ENCODE results near the gene NTF3.

Gene NTF3

DNA sequence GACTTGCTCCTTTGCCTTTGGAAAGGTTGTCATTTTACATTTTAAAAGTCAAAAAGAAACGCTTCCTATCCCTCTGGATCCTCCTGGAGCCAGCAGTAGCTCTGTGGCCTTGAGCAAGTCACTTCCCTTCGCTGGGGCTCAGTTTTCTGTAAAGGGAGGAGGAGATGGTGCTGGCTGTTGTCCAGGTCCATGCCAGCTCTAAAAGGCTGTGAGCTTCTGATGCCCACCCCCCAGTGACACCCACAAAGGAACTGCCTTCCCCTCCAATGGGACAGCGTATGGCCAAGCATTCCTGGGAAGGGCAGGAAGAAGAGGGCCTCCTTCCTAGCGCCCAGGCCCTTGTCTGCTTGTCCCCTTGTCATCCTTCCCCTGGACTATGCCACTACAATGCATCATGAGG, 81.5 kb downstream of the NTF3 start:
- Histone ChIP-seq H3K4me1 (ENCODE audit: control insufficient read depth, insufficient read depth, low read length) (no peaks in the 10 kb centered on the region), H3K36me3 (ENCODE audit: control insufficient read depth, insufficient read depth, low read length) (no peaks in the 10 kb centered on the region), H3K4me3 (ENCODE audit: low read length) (no peak overlapping the region), H3K9ac (ENCODE audit: low read length) (no peak overlapping the region), H3K27me3 (ENCODE audit: control insufficient read depth, insufficient read depth, low read length) (no peaks in the 10 kb centered on the region), H3K27ac (ENCODE audit: low read depth, low read length) (no peak overlapping the region)

DNA sequence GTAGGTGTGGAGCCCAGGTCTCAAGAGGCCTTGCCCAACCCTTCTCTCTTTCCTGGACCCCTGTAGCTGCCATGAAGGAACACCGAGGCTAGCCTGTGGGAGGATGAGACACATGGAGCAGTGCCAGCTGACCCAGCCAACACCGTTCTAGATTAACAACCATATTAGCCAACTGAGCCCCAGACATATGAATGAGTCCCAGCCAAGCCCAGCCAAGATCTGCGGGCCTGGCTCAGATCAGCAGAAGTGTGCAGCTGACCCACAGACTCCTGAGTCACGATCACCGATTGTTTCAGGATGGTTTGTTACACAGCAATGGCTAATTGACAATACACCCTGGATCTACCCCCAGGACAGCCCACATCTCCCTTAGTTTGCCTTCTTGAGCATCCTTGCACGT, 82.1 kb downstream of the NTF3 start:
- Histone ChIP-seq H3K4me3 (ENCODE audit: low read length) (no peak overlapping the region), H3K27ac (ENCODE audit: low read depth, low read length) (no peak overlapping the region)

DNA sequence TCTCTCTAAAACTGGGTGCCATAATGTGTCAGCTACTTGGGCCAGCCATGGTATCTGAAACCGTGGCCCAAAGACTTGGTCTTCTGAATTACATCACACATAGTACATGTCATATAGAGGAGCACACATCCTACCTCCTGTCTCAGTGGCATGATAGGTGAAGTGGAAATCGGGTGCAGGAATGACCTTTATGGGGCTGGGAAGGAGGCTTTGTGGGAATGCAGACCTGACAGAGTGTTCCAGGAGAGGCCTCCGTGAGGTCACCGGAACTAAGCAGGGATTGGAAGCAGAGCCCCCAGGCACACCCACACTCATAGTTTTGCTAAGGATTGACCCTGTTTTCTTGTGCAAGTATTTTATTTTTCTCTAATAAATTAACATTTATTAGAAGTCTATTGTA, 82.6 kb downstream of the NTF3 start:
- H3K9ac ChIP-seq (ENCODE audit: low read length): no peak overlapping the region
- no peak overlapping the region for H3K4me3 ChIP-seq (ENCODE audit: low read length)
- no peak overlapping the region for H3K27ac ChIP-seq (ENCODE audit: low read depth, low read length)
- no peaks in the 10 kb centered on the region for H3K36me3 ChIP-seq (ENCODE audit: control insufficient read depth, insufficient read depth, low read length)
- H3K4me1 ChIP-seq (ENCODE audit: control insufficient read depth, insufficient read depth, low read length): no peaks in the 10 kb centered on the region
- no peaks in the 10 kb centered on the region for H3K27me3 ChIP-seq (ENCODE audit: control insufficient read depth, insufficient read depth, low read length)

More for the DNA sequence above, 82.1 kb downstream of the NTF3 start:
- H3K4me1 ChIP-seq (ENCODE audit: control insufficient read depth, insufficient read depth, low read length): no peaks in the 10 kb centered on the region
- no peaks in the 10 kb centered on the region for H3K36me3 ChIP-seq (ENCODE audit: control insufficient read depth, insufficient read depth, low read length)
- H3K27me3 ChIP-seq (ENCODE audit: control insufficient read depth, insufficient read depth, low read length): no peaks in the 10 kb centered on the region
- no peak overlapping the region for H3K9ac ChIP-seq (ENCODE audit: low read length)

DNA sequence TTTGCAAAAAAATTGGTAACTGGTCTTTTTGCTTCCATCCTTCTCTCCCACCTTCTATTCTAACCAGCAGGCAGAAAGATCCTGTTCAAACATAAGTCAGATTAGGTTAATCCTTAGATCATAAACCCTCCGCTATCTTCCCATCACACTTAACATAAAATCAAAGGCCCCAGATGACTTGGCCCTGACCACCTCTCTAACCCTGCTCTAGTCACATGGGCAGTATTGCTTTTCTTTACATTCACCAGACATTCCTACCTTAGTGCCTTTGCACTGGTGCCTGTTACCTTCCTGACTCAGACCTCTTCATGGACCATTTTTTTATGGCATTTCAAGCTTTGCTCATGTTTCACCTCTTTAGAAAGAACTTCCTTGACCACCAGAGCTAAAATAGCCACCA, 83.5 kb downstream of the NTF3 start:
- no peaks in the 10 kb centered on the region for H3K36me3 ChIP-seq (ENCODE audit: control insufficient read depth, insufficient read depth, low read length)
- H3K9ac ChIP-seq (ENCODE audit: low read length): no peak overlapping the region
- H3K4me3 ChIP-seq (ENCODE audit: low read length): no peak overlapping the region
- no peak overlapping the region for H3K27ac ChIP-seq (ENCODE audit: low read depth, low read length)
- no peaks in the 10 kb centered on the region for H3K27me3 ChIP-seq (ENCODE audit: control insufficient read depth, insufficient read depth, low read length)
- H3K4me1 ChIP-seq (ENCODE audit: control insufficient read depth, insufficient read depth, low read length): no peaks in the 10 kb centered on the region

DNA sequence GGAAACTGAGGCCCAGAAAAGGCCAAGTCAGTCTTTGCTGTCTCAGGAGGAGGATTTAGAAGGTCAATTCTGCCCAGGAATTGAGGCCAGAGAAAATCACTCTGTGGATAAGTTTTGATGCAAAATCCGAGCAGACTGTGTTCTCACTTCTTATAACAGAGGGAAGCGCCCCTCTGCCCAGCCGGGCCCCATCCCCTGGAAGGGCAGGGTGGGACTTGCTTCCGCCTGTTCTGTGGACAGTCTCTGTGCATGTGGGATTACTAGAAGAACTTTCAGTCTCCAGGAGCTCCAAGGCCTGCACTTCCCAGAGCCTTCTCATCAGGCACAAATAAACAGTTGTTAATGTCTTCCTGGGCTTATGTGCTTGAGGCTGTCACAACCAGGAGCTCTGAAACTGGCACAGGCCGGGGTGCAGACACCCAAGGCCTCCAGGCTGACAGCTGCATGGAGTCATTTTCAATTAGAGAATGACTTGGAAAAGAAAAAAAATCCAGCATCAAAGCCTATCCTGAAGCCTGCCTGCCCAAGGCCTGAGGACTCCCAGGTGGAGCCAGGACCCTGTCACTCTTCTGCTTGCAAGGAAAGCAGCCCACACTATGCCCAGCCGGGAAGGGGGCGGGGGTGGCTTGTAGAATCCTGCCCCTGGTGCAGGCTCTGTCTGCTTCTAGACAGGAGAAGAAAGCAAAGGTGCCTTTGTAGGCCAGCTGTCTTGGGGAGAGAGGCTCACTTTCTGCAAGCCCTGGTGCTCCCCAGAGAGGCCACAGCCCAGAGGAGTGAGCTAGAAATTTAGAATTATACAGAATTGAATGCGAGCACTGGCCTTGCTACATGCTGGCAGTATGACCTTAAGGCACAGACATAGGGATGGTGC, 84.7 kb downstream of the NTF3 start:
- Histone ChIP-seq H3K27ac (ENCODE audit: low read depth, low read length) (no peak overlapping the region), H3K36me3 (ENCODE audit: control insufficient read depth, insufficient read depth, low read length) (no peaks in the 10 kb centered on the region), H3K27me3 (ENCODE audit: control insufficient read depth, insufficient read depth, low read length) (no peaks in the 10 kb centered on the region), H3K4me1 (ENCODE audit: control insufficient read depth, insufficient read depth, low read length) (no peaks in the 10 kb centered on the region), H3K4me3 (ENCODE audit: low read length) (no peak overlapping the region), H3K9ac (ENCODE audit: low read length) (no peak overlapping the region)

DNA sequence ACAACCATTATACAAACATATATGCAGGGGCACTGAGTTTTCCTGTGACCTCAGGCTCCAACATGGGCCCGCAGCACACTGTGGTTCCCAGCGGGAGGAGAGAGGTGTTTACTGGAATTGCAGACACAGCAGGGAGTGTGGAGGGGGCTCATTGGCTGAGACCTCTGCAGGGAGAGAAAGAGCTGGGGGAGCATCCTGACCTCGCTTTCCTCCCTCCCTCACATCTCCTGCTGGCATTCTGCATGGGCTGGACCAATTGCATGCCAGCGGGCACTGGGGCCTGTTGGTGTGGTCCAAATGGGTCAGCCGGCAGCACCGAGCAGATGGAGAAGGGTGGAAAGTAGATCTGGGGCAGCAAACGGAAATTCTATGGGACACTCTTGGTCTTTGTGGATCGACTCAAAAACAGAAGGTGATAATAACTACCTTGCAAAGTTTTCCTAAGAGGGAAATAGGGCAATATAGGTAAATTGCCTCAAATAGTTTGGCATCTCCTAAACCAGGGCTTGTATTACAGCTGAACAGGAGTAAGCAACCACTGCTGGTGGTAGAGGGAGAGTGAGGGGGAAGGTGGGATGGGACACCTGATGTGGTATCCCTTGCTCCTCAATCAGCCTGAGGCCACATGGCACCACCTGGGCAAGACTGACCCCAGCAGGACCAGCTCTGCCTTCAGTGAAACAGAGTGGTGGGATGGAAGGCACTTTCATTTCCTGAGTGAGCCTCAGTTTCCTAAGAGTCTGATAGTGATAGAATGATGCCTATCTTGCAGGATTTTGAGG, 86.9 kb downstream of the NTF3 start:
- Histone ChIP-seq H3K4me3 (ENCODE audit: low read length) (no peak overlapping the region), H3K36me3 (ENCODE audit: control insufficient read depth, insufficient read depth, low read length) (no peaks in the 10 kb centered on the region), H3K27ac (ENCODE audit: low read depth, low read length) (no peak overlapping the region), H3K9ac (ENCODE audit: low read length) (no peak overlapping the region), H3K4me1 (ENCODE audit: control insufficient read depth, insufficient read depth, low read length) (no peaks in the 10 kb centered on the region), H3K27me3 (ENCODE audit: control insufficient read depth, insufficient read depth, low read length) (no peaks in the 10 kb centered on the region)

DNA sequence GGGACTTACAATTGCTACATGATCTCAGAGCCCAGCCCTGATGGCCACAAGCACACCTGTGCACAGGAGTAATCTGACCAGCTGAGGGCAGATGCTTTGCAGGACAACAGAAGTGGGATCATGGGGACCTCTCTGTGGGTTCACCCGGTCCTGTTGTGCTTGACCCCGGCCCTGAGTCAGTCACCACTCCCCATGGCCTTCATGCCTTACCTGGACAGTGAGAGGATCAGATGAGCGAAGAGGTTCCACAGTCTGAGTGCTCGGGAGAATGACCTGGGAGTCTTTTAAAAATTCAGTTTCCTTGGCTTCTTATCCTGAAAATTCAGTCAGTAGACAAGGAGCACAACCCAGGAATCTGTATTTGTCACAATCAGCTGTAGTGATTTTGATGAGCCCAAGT, 88.1 kb downstream of the NTF3 start:
- Histone ChIP-seq H3K4me1 (ENCODE audit: control insufficient read depth, insufficient read depth, low read length) (no peaks in the 10 kb centered on the region), H3K9ac (ENCODE audit: low read length) (no peak overlapping the region), H3K4me3 (ENCODE audit: low read length) (no peak overlapping the region), H3K27ac (ENCODE audit: low read depth, low read length) (no peak overlapping the region), H3K36me3 (ENCODE audit: control insufficient read depth, insufficient read depth, low read length) (no peaks in the 10 kb centered on the region), H3K27me3 (ENCODE audit: control insufficient read depth, insufficient read depth, low read length) (no peaks in the 10 kb centered on the region)

DNA sequence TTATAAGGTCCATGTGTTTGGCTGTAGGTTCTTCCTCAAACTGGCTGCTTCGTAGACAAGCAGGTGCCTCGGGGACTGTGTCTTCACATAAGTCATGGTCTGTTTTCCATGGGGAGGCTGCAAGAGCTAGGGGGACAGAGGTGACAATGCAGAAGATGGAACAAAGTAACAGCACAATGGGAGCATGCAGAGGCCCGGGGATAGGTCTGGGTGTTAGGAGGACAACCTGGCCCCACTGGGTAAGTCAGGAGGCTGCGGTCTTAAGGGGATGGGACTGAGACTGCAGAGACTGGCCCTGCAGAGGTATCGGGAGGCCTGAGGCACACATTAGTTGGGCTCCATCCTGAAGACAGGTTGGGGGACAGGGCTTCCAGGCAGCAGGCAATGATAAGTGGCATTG, 88.9 kb downstream of the NTF3 start:
- no peak overlapping the region for H3K4me3 ChIP-seq (ENCODE audit: low read length)
- H3K27ac ChIP-seq (ENCODE audit: low read depth, low read length): no peak overlapping the region
- no peak overlapping the region for H3K9ac ChIP-seq (ENCODE audit: low read length)

DNA sequence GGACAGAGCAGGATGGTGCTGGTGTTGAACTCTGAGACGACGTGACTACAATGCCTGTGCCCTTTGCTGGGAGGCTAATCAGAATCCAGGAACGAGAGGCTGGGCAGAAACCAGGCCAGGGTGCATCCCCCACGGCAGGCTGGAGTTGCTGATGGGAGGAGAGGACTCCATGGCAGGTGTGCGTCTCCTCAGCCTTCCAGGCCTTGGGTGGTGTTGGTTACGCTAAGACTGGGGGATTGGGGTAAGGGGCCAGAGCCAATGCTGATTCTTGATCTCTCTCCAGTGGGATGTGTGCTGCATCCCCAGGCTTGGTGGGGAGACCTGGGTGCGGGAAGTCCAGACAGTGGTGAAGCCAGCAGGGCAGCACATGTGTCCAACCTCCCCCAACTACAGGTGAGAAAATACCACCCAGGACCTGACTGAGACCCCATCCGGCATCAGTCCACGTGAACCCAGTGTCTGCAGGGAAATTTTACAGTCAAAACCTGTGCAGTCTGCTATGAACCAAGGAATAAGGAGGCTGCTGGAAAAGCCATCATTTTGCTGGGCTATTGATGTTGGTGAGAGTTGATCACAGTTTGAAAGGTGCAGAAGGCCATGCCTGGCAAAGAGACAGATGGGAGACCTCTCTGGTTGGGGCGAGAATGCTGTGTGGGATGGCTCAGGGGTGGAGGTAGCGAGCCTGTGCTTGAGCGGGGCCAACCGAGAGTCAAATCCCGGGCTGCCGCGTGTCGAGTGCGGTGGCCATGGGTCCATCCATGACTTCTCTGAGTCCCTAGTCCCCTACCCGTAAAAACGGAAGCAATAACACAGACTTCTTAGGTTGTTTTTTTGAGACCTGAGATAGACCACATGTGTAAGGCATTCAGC, 89.8 kb downstream of the NTF3 start:
- no peak overlapping the region for H3K9ac ChIP-seq (ENCODE audit: low read length)
- no peak overlapping the region for H3K4me3 ChIP-seq (ENCODE audit: low read length)
- no peaks in the 10 kb centered on the region for H3K4me1 ChIP-seq (ENCODE audit: control insufficient read depth, insufficient read depth, low read length)
- H3K36me3 ChIP-seq (ENCODE audit: control insufficient read depth, insufficient read depth, low read length): no peaks in the 10 kb centered on the region
- H3K27me3 ChIP-seq (ENCODE audit: control insufficient read depth, insufficient read depth, low read length): no peaks in the 10 kb centered on the region
- H3K27ac ChIP-seq (ENCODE audit: low read depth, low read length): no peak overlapping the region

More for the DNA sequence above, 88.9 kb downstream of the NTF3 start:
- Histone ChIP-seq H3K27me3 (ENCODE audit: control insufficient read depth, insufficient read depth, low read length) (no peaks in the 10 kb centered on the region), H3K4me1 (ENCODE audit: control insufficient read depth, insufficient read depth, low read length) (no peaks in the 10 kb centered on the region), H3K36me3 (ENCODE audit: control insufficient read depth, insufficient read depth, low read length) (no peaks in the 10 kb centered on the region)

DNA sequence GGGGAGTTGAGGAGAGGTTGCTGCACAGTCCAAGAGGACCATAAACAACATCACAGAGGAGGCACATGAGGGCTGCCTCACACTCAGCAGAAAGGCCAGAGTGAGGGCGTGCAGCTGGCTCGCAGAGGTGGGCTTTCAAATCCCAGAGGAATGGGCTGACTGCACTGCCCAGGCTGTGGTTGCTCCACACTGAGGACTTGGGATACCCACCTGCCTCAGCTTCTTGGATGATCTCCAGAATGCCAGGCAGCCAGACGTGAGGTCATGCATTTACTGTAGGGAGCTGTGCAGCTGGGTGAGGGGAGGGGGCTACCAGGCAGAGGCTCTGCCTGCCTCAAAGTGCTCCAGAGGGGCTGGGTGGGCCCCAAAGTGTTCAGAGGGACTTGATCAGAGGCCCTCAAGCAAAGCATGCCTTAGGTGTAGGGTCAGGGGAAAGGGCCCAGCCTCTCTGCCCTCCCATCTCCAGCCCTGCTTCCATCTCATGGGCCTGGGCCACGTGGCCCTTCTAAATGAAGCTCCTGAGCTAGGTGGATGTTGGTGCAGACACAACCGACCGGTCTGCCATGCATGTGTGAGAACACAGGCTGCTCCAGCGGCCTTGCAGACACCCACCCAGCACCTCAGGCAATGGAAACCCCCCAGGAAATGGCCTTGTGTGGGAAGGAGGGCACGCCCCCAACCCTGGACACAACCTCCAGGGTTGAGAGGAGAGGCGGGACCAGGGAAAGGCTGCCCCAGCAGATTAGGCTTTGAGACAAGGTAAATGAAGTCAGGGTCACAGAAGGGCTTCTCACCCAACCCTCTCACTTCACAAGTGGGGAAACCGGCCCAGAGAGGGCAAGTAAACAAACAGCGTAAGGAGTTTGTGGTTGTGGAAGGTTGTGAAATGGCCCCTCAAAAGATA, 90.8 kb downstream of the NTF3 start:
- H3K27me3 ChIP-seq (ENCODE audit: control insufficient read depth, insufficient read depth, low read length): no peaks in the 10 kb centered on the region
- no peaks in the 10 kb centered on the region for H3K36me3 ChIP-seq (ENCODE audit: control insufficient read depth, insufficient read depth, low read length)
- no peaks in the 10 kb centered on the region for H3K4me1 ChIP-seq (ENCODE audit: control insufficient read depth, insufficient read depth, low read length)
- no peak overlapping the region for H3K9ac ChIP-seq (ENCODE audit: low read length)
- no peak overlapping the region for H3K4me3 ChIP-seq (ENCODE audit: low read length)
- H3K27ac ChIP-seq (ENCODE audit: low read depth, low read length): no peak overlapping the region

DNA sequence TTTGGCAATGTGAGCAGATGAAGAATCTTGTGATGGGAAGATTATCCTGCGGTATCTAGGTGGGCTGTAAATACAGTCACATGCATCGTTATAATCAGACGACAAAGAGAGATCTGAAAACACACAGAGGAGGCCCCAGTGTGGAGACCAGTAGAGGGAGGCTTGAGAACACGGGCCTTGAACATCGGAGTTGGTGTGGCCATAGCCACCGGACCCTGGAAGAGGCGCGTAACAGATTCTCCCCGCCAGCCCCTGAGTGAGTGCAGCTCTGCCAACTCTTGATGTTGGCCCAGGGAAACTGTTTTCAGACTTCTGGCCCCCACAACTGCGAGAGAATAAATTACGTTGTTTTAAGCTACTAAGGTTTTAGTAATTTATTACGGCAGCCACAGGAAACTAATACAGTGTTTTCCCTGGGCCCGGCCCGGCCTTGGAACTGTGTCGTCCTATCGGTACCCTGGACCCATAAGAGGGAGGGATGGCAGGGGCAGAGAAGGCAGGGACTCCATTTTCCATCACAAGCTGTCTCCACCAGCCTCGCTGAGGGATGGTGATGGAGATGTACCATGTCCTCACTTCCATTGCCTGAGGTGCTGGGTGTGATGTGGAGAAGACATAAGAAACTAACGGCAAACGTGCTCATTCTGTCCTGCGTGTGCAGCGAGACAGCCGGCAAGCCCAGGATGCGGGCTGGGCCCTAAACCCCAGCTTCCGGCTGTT, 91.6 kb downstream of the NTF3 start:
- Histone ChIP-seq H3K36me3 (ENCODE audit: control insufficient read depth, insufficient read depth, low read length) (no peaks in the 10 kb centered on the region), H3K27me3 (ENCODE audit: control insufficient read depth, insufficient read depth, low read length) (no peaks in the 10 kb centered on the region), H3K4me3 (ENCODE audit: low read length) (no peak overlapping the region), H3K9ac (ENCODE audit: low read length) (no peak overlapping the region), H3K27ac (ENCODE audit: low read depth, low read length) (no peak overlapping the region), H3K4me1 (ENCODE audit: control insufficient read depth, insufficient read depth, low read length) (no peaks in the 10 kb centered on the region)
